ENCODE measurements around the gene TNFRSF19. TPM values are rescaled to one million over a fixed set of nuclear protein-coding genes. Genes with fewer than 3 reads are reported as not detected.

The TNFRSF19 gene
- total and polyA plus RNA-seq, 10 of the 15 experiments (the other 5 are each of a cell fraction or from before 2014, with no cell fraction given) = 16.4 to 46.2 (median 35.4) TPM

DNA sequence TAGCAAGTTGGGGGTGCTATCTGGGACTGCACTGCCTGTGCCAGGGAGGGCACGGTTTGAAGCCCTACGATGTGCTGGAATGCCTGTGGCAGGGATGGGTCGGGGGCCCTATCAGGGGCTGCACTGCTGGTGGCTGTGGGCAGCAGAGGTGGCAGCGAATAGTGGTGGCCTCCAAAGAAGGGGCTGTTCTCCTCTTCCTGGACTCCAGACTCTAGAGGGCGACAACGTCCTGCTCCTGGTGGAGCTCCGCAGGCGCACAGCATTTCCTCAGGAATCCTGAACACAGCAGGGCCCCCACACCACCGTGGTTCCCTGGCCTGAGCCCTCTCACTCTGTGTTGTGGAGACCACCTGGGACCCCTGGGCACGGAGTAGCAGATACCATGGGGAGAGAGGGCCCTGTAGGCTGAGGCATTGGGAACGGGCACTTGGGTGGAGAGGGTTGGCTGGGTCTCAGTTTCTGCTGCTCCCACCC, 145.6 kb downstream of the TNFRSF19 start (continued):
- TF ChIP-seq, protein P1, sequence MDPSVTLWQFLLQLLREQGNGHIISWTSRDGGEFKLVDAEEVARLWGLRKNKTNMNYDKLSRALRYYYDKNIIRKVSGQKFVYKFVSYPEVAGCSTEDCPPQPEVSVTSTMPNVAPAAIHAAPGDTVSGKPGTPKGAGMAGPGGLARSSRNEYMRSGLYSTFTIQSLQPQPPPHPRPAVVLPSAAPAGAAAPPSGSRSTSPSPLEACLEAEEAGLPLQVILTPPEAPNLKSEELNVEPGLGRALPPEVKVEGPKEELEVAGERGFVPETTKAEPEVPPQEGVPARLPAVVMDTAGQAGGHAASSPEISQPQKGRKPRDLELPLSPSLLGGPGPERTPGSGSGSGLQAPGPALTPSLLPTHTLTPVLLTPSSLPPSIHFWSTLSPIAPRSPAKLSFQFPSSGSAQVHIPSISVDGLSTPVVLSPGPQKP (IDR thresholded peaks at IDR 0.05; ENCODE audit: low read depth, low read length) = no peak
- no peak for TF ChIP-seq STAT3 (IDR thresholded peaks at IDR 0.05; ENCODE audit: low read depth, low read length)

DNA sequence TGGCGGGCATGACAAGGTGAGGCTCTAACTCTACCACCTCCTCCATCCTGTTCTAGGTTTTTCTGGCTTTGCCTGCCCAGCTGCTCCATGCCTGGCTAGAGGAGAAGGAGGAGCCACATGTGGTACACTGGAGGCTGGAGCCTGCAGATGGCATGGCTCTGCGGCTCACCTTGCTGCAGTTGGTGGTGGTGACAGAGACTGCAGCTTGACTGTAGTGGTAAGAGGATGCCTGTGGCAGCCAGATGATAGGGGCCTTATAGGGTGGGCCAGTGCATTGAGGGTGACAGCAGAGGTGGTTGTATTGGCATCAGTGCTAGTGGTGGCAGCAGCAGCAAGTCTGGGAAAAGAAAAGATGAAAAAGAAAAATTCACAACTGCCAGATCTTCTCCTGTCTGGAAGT, 146.2 kb downstream of the TNFRSF19 start:
- Histone ChIP-seq H3K36me3 (ENCODE audit: control insufficient read depth in 2 of 2, insufficient read depth in 2 of 2, low read length in 1 of 2) (no peaks in the 10 kb centered on the region), H3K4me2 (ENCODE audit: control insufficient read depth, insufficient read depth) (no peak overlapping the region), H3K4me1 (ENCODE audit: control insufficient read depth, insufficient read depth, low read length) (peaks cover 2% of the 10 kb centered on the region), H2AFZ (ENCODE audit: control insufficient read depth, low read depth, low read length) (no peak overlapping the region), H3K9me3 (replicated peaks; ENCODE audit: control insufficient read depth, insufficient read depth, low read length) (peaks cover 5% of the 10 kb centered on the region; the same call in 2 of the 3 replicates), H3K27ac (ENCODE audit: control insufficient read depth, insufficient read depth) (no peak overlapping the region), H3K4me3 (no peak overlapping the region), H3K27me3 (replicated peaks in 1 of 2; ENCODE audit: control insufficient read depth in 2 of 2, insufficient read depth in 2 of 2, low read length in 1 of 2) (no peaks in the 10 kb centered on the region), H4K20me1 (ENCODE audit: control insufficient read depth, insufficient read depth) (no peaks in the 10 kb centered on the region), H3K79me2 (ENCODE audit: control insufficient read depth, insufficient read depth, low read length) (no peaks in the 10 kb centered on the region), H3K9ac (ENCODE audit: control insufficient read depth, insufficient read depth, low read length) (no peak overlapping the region)
- TF ChIP-seq PML (IDR thresholded peaks at IDR 0.05; ENCODE audit: low read length) = no peak
- no peak for TF ChIP-seq ETV6 (conservative IDR thresholded peaks at IDR 0.05 in 1 of 2, IDR thresholded peaks at IDR 0.05 in 1 of 2; ENCODE audit: borderline replicate concordance in 1 of 2, low read depth in 1 of 2)
- TF ChIP-seq, protein P2, sequence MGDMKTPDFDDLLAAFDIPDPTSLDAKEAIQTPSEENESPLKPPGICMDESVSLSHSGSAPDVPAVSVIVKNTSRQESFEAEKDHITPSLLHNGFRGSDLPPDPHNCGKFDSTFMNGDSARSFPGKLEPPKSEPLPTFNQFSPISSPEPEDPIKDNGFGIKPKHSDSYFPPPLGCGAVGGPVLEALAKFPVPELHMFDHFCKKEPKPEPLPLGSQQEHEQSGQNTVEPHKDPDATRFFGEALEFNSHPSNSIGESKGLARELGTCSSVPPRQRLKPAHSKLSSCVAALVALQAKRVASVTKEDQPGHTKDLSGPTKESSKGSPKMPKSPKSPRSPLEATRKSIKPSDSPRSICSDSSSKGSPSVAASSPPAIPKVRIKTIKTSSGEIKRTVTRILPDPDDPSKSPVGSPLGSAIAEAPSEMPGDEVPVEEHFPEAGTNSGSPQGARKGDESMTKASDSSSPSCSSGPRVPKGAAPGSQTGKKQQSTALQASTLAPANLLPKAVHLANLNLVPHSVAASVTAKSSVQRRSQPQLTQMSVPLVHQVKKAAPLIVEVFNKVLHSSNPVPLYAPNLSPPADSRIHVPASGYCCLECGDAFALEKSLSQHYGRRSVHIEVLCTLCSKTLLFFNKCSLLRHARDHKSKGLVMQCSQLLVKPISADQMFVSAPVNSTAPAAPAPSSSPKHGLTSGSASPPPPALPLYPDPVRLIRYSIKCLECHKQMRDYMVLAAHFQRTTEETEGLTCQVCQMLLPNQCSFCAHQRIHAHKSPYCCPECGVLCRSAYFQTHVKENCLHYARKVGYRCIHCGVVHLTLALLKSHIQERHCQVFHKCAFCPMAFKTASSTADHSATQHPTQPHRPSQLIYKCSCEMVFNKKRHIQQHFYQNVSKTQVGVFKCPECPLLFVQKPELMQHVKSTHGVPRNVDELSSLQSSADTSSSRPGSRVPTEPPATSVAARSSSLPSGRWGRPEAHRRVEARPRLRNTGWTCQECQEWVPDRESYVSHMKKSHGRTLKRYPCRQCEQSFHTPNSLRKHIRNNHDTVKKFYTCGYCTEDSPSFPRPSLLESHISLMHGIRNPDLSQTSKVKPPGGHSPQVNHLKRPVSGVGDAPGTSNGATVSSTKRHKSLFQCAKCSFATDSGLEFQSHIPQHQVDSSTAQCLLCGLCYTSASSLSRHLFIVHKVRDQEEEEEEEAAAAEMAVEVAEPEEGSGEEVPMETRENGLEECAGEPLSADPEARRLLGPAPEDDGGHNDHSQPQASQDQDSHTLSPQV (IDR thresholded peaks at IDR 0.05) = no peak
- no peak for TF ChIP-seq SP1 (IDR thresholded peaks at IDR 0.05; ENCODE audit: low read depth, low read length)
- TF ChIP-seq, protein P3, sequence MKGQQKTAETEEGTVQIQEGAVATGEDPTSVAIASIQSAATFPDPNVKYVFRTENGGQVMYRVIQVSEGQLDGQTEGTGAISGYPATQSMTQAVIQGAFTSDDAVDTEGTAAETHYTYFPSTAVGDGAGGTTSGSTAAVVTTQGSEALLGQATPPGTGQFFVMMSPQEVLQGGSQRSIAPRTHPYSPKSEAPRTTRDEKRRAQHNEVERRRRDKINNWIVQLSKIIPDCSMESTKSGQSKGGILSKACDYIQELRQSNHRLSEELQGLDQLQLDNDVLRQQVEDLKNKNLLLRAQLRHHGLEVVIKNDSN (IDR thresholded peaks at IDR 0.05; ENCODE audit: borderline replicate concordance, extremely low read length, insufficient read depth, low read depth, low read length) = no peak
- SMC1A ChIA-PET (ENCODE audit: uncharacterized antibody, unreplicated experiment) = interaction anchor here (1.5 to 3.2 kb wide), 2 partner anchors 129 to 173 kb away, joined by 3 to 10 read pairs; partner anchors contain the start of gene MIPEP
- in situ Hi-C loops (cut with MboI) (no loop called here), intact Hi-C loops (cut with micrococcal nuclease; ENCODE audit: unreplicated experiment) (loop anchor here (2.0 kb wide), 1 partner anchor 154 kb away; no protein-coding TSS in a partner anchor)
- DNase-seq (ENCODE audit: low read depth, low spot score) = no peak
- POLR2A ChIA-PET = no interaction called here
- CTCF ChIA-PET = interaction anchor here (1.2 to 2.8 kb wide), 6 partner anchors 52 to 173 kb away, joined by 3 to 11 read pairs (median 4); partner anchors contain the start of gene MIPEP
- RAD21 ChIA-PET (ENCODE audit: unreplicated experiment) = interaction anchor here (1.9 kb wide), 1 partner anchor 172 kb away, joined by 5 read pairs; the partner anchor contains the start of gene MIPEP
- no TSS peak for BruUV-seq (replicated peaks)
- no peak for FAIRE-seq
- ATAC-seq = peak; percentile 37
- WGBS (ENCODE audit: insufficient coverage, insufficient replicate concordance, low lambda C conversion rate, missing lambda C conversion rate) = 73% methylated on average over 2 of the region's 2 CpGs

Data from GM12878 (cell line).